ENCODE data around the gene TMEM140.

The TMEM140 gene

GRCh38 chr7:135129579-135129978 lies 18.3 kb upstream of the TMEM140 start:
- Histone ChIP-seq H3K27ac (ENCODE audit: low read length) (no peak overlapping the region), H3K4me3 (ENCODE audit: low read length) (no peak overlapping the region), H3K27me3 (ENCODE audit: control insufficient read depth, insufficient read depth, low read length) (no peaks in the 10 kb centered on the region), H3K9ac (ENCODE audit: low read length) (no peak overlapping the region), H3K9me3 (ENCODE audit: control insufficient read depth, low read depth, low read length) (no peaks in the 10 kb centered on the region), H3K4me1 (ENCODE audit: control insufficient read depth, low read depth, low read length) (no peaks in the 10 kb centered on the region), H3K36me3 (ENCODE audit: control insufficient read depth, low read depth, low read length) (no peaks in the 10 kb centered on the region)

DNA sequence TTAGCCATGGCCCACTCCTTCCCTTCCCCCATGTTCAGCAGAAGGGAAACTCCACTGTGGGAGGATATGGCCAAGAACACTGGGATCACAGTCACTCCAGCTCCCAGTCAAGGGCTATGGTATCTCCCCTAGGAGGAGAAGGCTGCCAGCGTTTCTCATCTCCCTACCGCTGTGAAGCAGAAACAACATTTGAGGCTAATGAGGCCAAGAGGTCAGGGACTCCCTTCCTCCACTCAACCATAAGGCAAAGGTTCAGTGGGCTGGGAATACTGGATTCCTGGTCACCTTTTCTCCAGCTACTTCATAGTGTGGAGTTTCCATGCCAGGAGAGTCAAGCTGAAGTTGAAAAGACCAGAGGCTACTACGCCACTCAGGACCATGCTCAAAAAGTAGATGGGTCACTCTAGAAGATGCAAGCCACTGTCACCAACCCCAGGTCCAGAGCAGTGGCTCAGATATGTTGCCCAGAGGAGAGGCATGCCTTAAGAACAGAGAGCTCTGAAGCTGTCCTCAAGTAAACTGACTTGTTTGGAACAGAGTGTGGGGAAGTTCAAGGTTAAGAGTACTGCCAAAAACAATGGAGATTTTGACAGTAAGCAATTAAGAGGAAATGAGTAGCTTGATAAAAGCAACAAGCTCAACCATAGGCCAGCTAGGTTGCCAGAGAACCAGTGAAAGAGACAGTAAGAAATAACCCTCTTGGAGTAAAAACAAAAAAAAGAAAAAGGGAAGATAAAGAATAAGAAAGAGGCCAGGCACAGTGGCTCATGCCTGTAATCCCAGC lies 3.8 kb upstream of the TMEM140 start:
- Histone ChIP-seq H3K27me3 (ENCODE audit: control insufficient read depth, insufficient read depth, low read length) (no peaks in the 10 kb centered on the region), H3K4me1 (ENCODE audit: control insufficient read depth, low read depth, low read length) (no peaks in the 10 kb centered on the region), H3K9ac (ENCODE audit: low read length) (no peak overlapping the region), H3K27ac (ENCODE audit: low read length) (no peak overlapping the region), H3K4me3 (ENCODE audit: low read length) (no peak overlapping the region), H3K36me3 (ENCODE audit: control insufficient read depth, low read depth, low read length) (no peaks in the 10 kb centered on the region), H3K9me3 (ENCODE audit: control insufficient read depth, low read depth, low read length) (no peaks in the 10 kb centered on the region)

DNA sequence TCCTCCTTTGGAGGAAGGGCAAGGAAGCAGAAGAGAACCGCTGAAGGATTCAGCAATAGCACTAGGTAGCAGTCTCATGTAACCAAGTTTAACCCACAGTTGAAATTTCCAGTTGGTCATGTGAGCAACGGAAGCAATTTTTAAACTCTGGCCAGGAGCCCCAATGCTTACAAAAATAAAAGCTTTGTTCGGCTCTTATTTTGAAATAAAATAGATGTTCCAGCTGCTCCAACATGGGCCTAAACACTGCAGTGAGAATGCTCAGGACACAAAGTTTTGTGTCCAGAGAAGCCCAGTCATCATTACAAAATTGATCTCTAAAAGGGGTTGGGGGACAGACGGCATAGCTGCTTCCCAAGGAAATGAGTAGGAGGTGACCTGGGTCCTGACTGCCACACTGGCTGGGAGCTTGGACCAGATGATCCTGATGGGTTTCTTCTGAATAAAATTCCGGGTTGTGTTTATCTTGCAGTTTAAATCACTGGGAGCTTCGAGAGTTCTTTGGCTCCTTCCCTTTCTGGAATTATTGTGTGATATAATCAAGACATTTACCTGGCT lies 452 bp upstream of the TMEM140 start:
- Histone ChIP-seq H3K4me3 (ENCODE audit: low read length) (no peak overlapping the region), H3K27me3 (ENCODE audit: control insufficient read depth, insufficient read depth, low read length) (no peaks in the 10 kb centered on the region), H3K9me3 (ENCODE audit: control insufficient read depth, low read depth, low read length) (no peaks in the 10 kb centered on the region), H3K4me1 (ENCODE audit: control insufficient read depth, low read depth, low read length) (no peaks in the 10 kb centered on the region), H3K36me3 (ENCODE audit: control insufficient read depth, low read depth, low read length) (no peaks in the 10 kb centered on the region), H3K27ac (ENCODE audit: low read length) (no peak overlapping the region), H3K9ac (ENCODE audit: low read length) (no peak overlapping the region)

GRCh38 chr7:135150072-135150782 lies 2.4 kb downstream of the TMEM140 start:
- Histone ChIP-seq H3K4me3 (ENCODE audit: low read length) (no peak overlapping the region), H3K9ac (ENCODE audit: low read length) (no peak overlapping the region)

GRCh38 chr7:135151132-135151531 lies 3.3 kb downstream of the TMEM140 start:
- Histone ChIP-seq H3K36me3 (ENCODE audit: control insufficient read depth, low read depth, low read length) (no peaks in the 10 kb centered on the region), H3K9ac (ENCODE audit: low read length) (no peak overlapping the region), H3K4me3 (ENCODE audit: low read length) (no peak overlapping the region), H3K4me1 (ENCODE audit: control insufficient read depth, low read depth, low read length) (no peaks in the 10 kb centered on the region), H3K9me3 (ENCODE audit: control insufficient read depth, low read depth, low read length) (peaks cover 5% of the 10 kb centered on the region), H3K27ac (ENCODE audit: low read length) (no peak overlapping the region), H3K27me3 (ENCODE audit: control insufficient read depth, insufficient read depth, low read length) (no peaks in the 10 kb centered on the region)

More at GRCh38 chr7:135150072-135150782, 2.4 kb downstream of the TMEM140 start:
- Histone ChIP-seq H3K27ac (ENCODE audit: low read length) (no peak overlapping the region), H3K4me1 (ENCODE audit: control insufficient read depth, low read depth, low read length) (no peaks in the 10 kb centered on the region), H3K36me3 (ENCODE audit: control insufficient read depth, low read depth, low read length) (no peaks in the 10 kb centered on the region), H3K27me3 (ENCODE audit: control insufficient read depth, insufficient read depth, low read length) (no peaks in the 10 kb centered on the region), H3K9me3 (ENCODE audit: control insufficient read depth, low read depth, low read length) (no peaks in the 10 kb centered on the region)

GRCh38 chr7:135151533-135151932 lies 3.7 kb downstream of the TMEM140 start:
- Histone ChIP-seq H3K9me3 (ENCODE audit: control insufficient read depth, low read depth, low read length) (peaks cover 5% of the 10 kb centered on the region), H3K4me1 (ENCODE audit: control insufficient read depth, low read depth, low read length) (no peaks in the 10 kb centered on the region), H3K27me3 (ENCODE audit: control insufficient read depth, insufficient read depth, low read length) (no peaks in the 10 kb centered on the region), H3K9ac (ENCODE audit: low read length) (no peak overlapping the region), H3K4me3 (ENCODE audit: low read length) (no peak overlapping the region), H3K36me3 (ENCODE audit: control insufficient read depth, low read depth, low read length) (no peaks in the 10 kb centered on the region), H3K27ac (ENCODE audit: low read length) (no peak overlapping the region)

GRCh38 chr7:135152442-135152841 lies 4.6 kb downstream of the TMEM140 start:
- no peak overlapping the region for H3K27ac ChIP-seq (ENCODE audit: low read length)
- H3K9me3 ChIP-seq (ENCODE audit: control insufficient read depth, low read depth, low read length), result peaks cover 5% of the 10 kb centered on the region
- H3K36me3 ChIP-seq (ENCODE audit: control insufficient read depth, low read depth, low read length), result no peaks in the 10 kb centered on the region
- no peaks in the 10 kb centered on the region for H3K27me3 ChIP-seq (ENCODE audit: control insufficient read depth, insufficient read depth, low read length)
- H3K9ac ChIP-seq (ENCODE audit: low read length), result no peak overlapping the region
- H3K4me1 ChIP-seq (ENCODE audit: control insufficient read depth, low read depth, low read length), result no peaks in the 10 kb centered on the region
- H3K4me3 ChIP-seq (ENCODE audit: low read length), result no peak overlapping the region

DNA sequence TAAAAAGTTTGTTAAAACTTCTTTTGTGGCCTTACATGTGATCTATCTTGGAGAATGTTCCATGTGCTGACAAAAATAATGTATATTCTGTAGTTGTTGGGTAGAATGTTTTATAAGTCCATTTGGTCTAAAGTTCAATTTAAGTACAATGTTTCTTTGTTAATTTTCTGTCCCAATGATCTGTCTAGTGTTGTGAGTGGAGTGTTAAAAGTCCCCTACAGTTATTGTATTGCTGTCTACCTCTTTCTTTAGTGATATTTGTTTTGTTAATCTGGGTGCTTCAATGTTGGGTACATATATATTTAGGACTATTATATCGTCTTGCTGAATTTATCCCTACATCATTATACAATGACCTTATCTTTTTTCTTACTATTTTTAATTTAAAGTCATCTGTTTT lies 6.9 kb downstream of the TMEM140 start:
- no peak overlapping the region for H3K4me3 ChIP-seq (ENCODE audit: low read length)
- H3K27me3 ChIP-seq (ENCODE audit: control insufficient read depth, insufficient read depth, low read length), result no peaks in the 10 kb centered on the region
- H3K36me3 ChIP-seq (ENCODE audit: control insufficient read depth, low read depth, low read length), result no peaks in the 10 kb centered on the region
- H3K9me3 ChIP-seq (ENCODE audit: control insufficient read depth, low read depth, low read length), result peaks cover 5% of the 10 kb centered on the region
- H3K27ac ChIP-seq (ENCODE audit: low read length), result no peak overlapping the region
- H3K9ac ChIP-seq (ENCODE audit: low read length), result no peak overlapping the region
- no peaks in the 10 kb centered on the region for H3K4me1 ChIP-seq (ENCODE audit: control insufficient read depth, low read depth, low read length)

DNA sequence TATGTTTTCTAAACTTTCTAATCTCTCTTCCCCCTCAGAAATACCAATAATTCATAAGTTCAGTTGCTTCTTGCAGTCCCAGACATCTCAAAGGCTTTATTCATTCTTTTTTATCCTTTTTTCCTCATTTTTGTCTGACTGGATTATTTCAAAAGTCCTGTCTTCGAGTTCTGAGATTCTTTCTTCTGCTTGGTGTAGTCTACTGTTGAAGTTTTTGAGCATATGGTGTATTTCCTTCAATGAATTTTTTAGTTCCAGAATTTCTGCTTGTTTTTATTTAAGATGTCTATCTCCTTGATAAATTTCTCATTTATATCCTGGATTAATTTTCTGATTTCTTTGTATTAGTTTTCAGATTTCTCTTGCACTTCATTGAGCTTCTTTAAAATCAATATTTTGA lies 8.4 kb downstream of the TMEM140 start:
- Histone ChIP-seq H3K4me1 (ENCODE audit: control insufficient read depth, low read depth, low read length) (no peaks in the 10 kb centered on the region), H3K27ac (ENCODE audit: low read length) (no peak overlapping the region), H3K9ac (ENCODE audit: low read length) (no peak overlapping the region), H3K4me3 (ENCODE audit: low read length) (no peak overlapping the region), H3K27me3 (ENCODE audit: control insufficient read depth, insufficient read depth, low read length) (no peaks in the 10 kb centered on the region), H3K36me3 (ENCODE audit: control insufficient read depth, low read depth, low read length) (no peaks in the 10 kb centered on the region), H3K9me3 (ENCODE audit: control insufficient read depth, low read depth, low read length) (peaks cover 5% of the 10 kb centered on the region)

DNA sequence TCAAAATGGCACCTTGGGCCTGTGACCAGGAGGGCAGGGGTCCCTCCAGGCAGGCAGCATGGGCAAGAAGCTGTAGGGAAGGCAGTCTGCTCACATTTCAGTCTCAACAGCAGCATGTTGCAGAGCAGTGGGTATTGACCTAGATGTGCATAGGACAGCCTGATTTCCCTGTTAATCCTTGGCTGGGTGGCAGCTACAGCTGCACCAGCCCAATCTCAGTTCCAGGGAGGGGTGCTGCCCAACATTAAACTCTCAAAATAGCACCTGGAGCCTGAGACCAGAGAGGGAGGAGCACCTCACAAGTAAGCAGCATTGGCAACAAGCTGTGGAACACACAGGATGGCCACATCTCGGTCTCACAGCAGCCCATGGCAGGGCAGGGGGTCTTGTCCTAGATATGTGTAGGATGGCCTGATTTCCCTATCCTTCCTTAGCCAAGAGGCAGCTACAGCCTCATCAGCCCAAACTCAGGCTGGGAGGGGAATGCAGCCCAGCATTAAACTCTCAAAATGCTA lies 10.3 kb downstream of the TMEM140 start:
- no peak overlapping the region for H3K9ac ChIP-seq (ENCODE audit: low read length)
- H3K27ac ChIP-seq (ENCODE audit: low read length), result no peak overlapping the region
- H3K36me3 ChIP-seq (ENCODE audit: control insufficient read depth, low read depth, low read length), result no peaks in the 10 kb centered on the region
- H3K9me3 ChIP-seq (ENCODE audit: control insufficient read depth, low read depth, low read length), result peaks cover 10% of the 10 kb centered on the region
- no peaks in the 10 kb centered on the region for H3K27me3 ChIP-seq (ENCODE audit: control insufficient read depth, insufficient read depth, low read length)
- H3K4me3 ChIP-seq (ENCODE audit: low read length), result no peak overlapping the region
- H3K4me1 ChIP-seq (ENCODE audit: control insufficient read depth, low read depth, low read length), result no peaks in the 10 kb centered on the region

DNA sequence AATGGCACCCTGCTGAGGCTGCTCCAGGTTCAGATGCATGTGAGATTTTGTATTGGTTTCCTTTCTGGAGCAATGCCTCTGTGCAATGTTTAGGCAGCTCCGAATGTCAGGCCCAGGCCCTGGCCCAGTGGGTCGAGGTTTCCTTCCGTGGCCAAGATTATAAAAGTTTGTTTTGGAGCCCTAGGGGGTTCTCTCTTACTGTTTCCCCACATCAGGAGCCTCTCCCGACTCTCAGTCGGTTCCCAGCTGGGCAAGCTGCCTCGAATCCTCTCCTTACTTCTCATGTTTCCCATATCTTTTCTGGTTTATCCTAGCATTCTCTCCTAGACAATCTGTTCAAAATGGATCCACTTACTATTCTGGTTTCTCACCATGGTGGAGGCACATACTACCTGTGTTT lies 11.0 kb downstream of the TMEM140 start:
- no peak overlapping the region for H3K27ac ChIP-seq (ENCODE audit: low read length)
- H3K4me3 ChIP-seq (ENCODE audit: low read length), result no peak overlapping the region
- H3K9me3 ChIP-seq (ENCODE audit: control insufficient read depth, low read depth, low read length), result peaks cover 10% of the 10 kb centered on the region
- H3K4me1 ChIP-seq (ENCODE audit: control insufficient read depth, low read depth, low read length), result no peaks in the 10 kb centered on the region
- H3K27me3 ChIP-seq (ENCODE audit: control insufficient read depth, insufficient read depth, low read length), result no peaks in the 10 kb centered on the region
- H3K36me3 ChIP-seq (ENCODE audit: control insufficient read depth, low read depth, low read length), result no peaks in the 10 kb centered on the region
- no peak overlapping the region for H3K9ac ChIP-seq (ENCODE audit: low read length)
